GM23248 (cell line): ENCODE results near the gene DCDC1. TPM values are rescaled to one million over a fixed set of nuclear protein-coding genes. Genes with fewer than 3 reads are reported as not detected.

Experiments
- DNase-seq: peaks from one replicate; pipeline ENCODE4 v3.0.0-alpha.2; 2015
- H2AFZ ChIP-seq: fragments of 200-600 bp; sonication (generic); 2 replicates; pipeline ENCODE4 v1.6.1; 2016; ENCODE audit warnings: antibody characterized with exemption
- H3F3A ChIP-seq: fragments of 200-600 bp; sonication (generic); 2 replicates; pipeline ENCODE4 v1.6.1; 2016; ENCODE audit warnings: mild to moderate bottlenecking, antibody characterized with exemption, mixed run types; ENCODE audit not compliant: insufficient read depth
- H3K27ac ChIP-seq: fragments of 200-600 bp; sonication (generic); 2 replicates; pipeline ENCODE4 v1.5.1; 2016; ENCODE audit warnings: mild to moderate bottlenecking
- H3K27me3 ChIP-seq: fragments of 200-600 bp; sonication (generic); replicated peaks from 2 replicates; pipeline ENCODE4 v1.6.1; 2016; ENCODE audit warnings: mild to moderate bottlenecking; ENCODE audit not compliant: insufficient read depth
- H3K36me3 ChIP-seq: fragments of 200-600 bp; sonication (generic); 2 replicates; pipeline ENCODE4 v1.6.1; 2016; ENCODE audit warnings: low read depth, mild to moderate bottlenecking
- H3K4me1 ChIP-seq: fragments of 200-600 bp; sonication (generic); 2 replicates; pipeline ENCODE4 v1.6.1; 2016; ENCODE audit warnings: mild to moderate bottlenecking; ENCODE audit not compliant: insufficient read depth
- H3K4me2 ChIP-seq: fragments of 200-600 bp; sonication (generic); one replicate; pipeline ENCODE4 v1.6.1; 2016; ENCODE audit warnings: mild to moderate bottlenecking; ENCODE audit not compliant: unreplicated experiment
- H3K4me3 ChIP-seq: fragments of 200-600 bp; sonication (generic); 2 replicates; pipeline ENCODE4 v1.5.1; 2016; ENCODE audit warnings: mild to moderate bottlenecking
- H3K79me2 ChIP-seq: fragments of 200-600 bp; sonication (generic); 2 replicates; pipeline ENCODE4 v1.6.1; 2016; ENCODE audit warnings: mild to moderate bottlenecking; ENCODE audit not compliant: insufficient read depth
- H3K9ac ChIP-seq: fragments of 200-600 bp; sonication (generic); 2 replicates; pipeline ENCODE4 v1.6.1; 2016; ENCODE audit warnings: mild to moderate bottlenecking
- H3K9me2 ChIP-seq: fragments of 200-600 bp; sonication (generic); 2 replicates; pipeline ENCODE4 v1.6.1; 2016; ENCODE audit warnings: mixed run types, mild to moderate bottlenecking, moderate library complexity; ENCODE audit not compliant: insufficient read depth
- H3K9me3 ChIP-seq: fragments of 200-600 bp; sonication (generic); one replicate; pipeline ENCODE4 v1.6.1; 2017; ENCODE audit warnings: low read depth
- H4K20me1 ChIP-seq: fragments of 200-600 bp; sonication (generic); 2 replicates; pipeline ENCODE4 v1.6.0; 2016; ENCODE audit not compliant: insufficient read depth
- EZH2 ChIP-seq: fragments of 200-600 bp; sonication (generic); IDR thresholded peaks from 2 replicates; pipeline ENCODE4 v1.6.1; 2018; ENCODE audit warnings: antibody characterized with exemption, mild to moderate bottlenecking; ENCODE audit not compliant: insufficient read depth, poor library complexity, severe bottlenecking
- EZH2phosphoT487 ChIP-seq: fragments of 200-600 bp; sonication (generic); IDR thresholded peaks from 2 replicates; pipeline ENCODE4 v1.6.1; 2018; ENCODE audit warnings: antibody characterized with exemption, moderate library complexity, mild to moderate bottlenecking, low read depth; ENCODE audit not compliant: insufficient read depth
- WGBS, 2 experiments: methylation state at CpG; one replicate each; pipeline ENCODE4 v1.1.6; 2015 to 2017; ENCODE audit warnings: low lambda C conversion rate in 2 of 2, low coverage in 1 of 2; ENCODE audit errors: missing lambda C conversion rate in 2 of 2; 5-methylcytosine and 5-hydroxymethylcytosine counted together
- in situ Hi-C: fragments of 300-500 bp; cut with MboI; formaldehyde crosslinking; loops from 2 replicates; pipeline ENCODE4 v1.15.0; 2020
- polyA plus RNA-seq: library from polyadenylated mRNA; unstranded; fragments of >200 nt; fragmentation: Nextera tagmentation; extraction: Ambion mirVana; gene quantifications from 2 replicates; pipeline ENCODE4 v1.2.1, GENCODE V29; 2016
- total RNA-seq: library from RNA; depleted of rRNA; stranded (reverse); fragments of >200 nt; shearing (Covaris generic); gene quantifications from 2 replicates; pipeline ENCODE4 v1.2.3, GENCODE V29; 2014

The DCDC1 gene
- total and polyA plus RNA-seq, 2 experiments from 2014 or later: not detected

DNA sequence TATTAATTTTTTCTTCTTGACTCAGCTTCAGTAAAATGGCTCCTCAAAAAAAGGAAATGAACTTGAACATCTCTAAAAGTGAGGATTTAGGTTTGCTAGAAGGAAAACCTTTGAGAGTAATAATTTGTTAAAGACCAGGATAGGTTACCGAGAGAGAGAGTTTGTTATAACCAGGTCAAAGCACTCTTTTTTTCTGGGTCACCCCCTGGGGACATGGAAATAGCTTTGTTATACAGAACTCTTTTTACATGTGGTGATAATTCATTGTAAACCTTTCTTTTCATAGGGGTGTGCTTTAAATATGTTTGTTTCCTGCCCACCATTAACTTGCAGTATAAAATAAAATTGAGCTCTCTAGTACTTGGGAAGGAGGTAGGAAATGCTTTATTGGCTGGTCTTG is 47.8 kb upstream of the DCDC1 start:
- H3K4me1 ChIP-seq: peaks cover 4% of the 10 kb centered on the region; the same call in 1 of the 2 replicates
- no peaks in the 10 kb centered on the region for H3K9me2 ChIP-seq
- no peaks in the 10 kb centered on the region for H3K36me3 ChIP-seq
- in situ Hi-C loops: no loop called here
- H3K4me3 ChIP-seq: no peak overlapping the region
- H3K79me2 ChIP-seq: no peaks in the 10 kb centered on the region
- TF ChIP-seq EZH2phosphoT487 (no peak), EZH2 (no peak)
- H3K27me3 ChIP-seq: no peaks in the 10 kb centered on the region
- H2AFZ ChIP-seq: no peak overlapping the region
- H3F3A ChIP-seq: no peaks in the 10 kb centered on the region; the same call in 1 of the 2 replicates
- H3K4me2 ChIP-seq: no peak overlapping the region
- H3K9me3 ChIP-seq: no peaks in the 10 kb centered on the region
- H4K20me1 ChIP-seq: no peaks in the 10 kb centered on the region
- WGBS, 2 experiments: 96 to 97% methylated on average over 1 of the region's 1 CpG
- no peak overlapping the region for H3K27ac ChIP-seq
- DNase-seq: no peak
- no peak overlapping the region for H3K9ac ChIP-seq

DNA sequence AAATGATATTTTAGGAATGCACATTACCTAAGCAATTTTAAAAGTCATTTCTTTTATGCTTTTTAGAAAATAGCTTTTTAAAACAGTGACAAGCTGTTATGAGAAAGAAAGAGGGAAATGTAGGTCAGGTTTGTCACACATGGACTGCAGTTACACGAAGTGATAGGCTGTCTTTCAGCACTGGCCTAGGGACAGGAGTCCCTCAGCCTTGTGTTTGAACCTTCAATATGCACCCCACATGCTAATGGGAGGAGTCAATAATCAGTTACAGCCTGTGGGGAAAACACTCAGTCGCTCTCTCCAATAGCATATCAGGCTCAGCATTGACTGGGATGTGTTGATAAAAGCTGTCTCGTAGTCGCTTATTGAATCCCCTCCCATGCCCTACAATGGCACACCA is 45.9 kb upstream of the DCDC1 start:
- no peaks in the 10 kb centered on the region for H3K36me3 ChIP-seq
- TF ChIP-seq EZH2phosphoT487 (no peak), EZH2 (no peak)
- in situ Hi-C loops: no loop called here
- H3K79me2 ChIP-seq: no peaks in the 10 kb centered on the region
- no peak overlapping the region for H3K4me2 ChIP-seq
- 75 to 77% methylated on average over 4 of the region's 4 CpGs for WGBS, 2 experiments
- no peaks in the 10 kb centered on the region for H3K27me3 ChIP-seq
- no peak overlapping the region for H3K9ac ChIP-seq
- no peaks in the 10 kb centered on the region for H4K20me1 ChIP-seq
- H3K27ac ChIP-seq: no peak overlapping the region
- H3F3A ChIP-seq: no peaks in the 10 kb centered on the region; the same call in 1 of the 2 replicates
- peaks cover 4% of the 10 kb centered on the region; the same call in 1 of the 2 replicates for H3K4me1 ChIP-seq
- H3K9me2 ChIP-seq: no peaks in the 10 kb centered on the region
- H3K4me3 ChIP-seq: no peak overlapping the region
- DNase-seq: no peak
- H3K9me3 ChIP-seq: no peaks in the 10 kb centered on the region
- no peak overlapping the region for H2AFZ ChIP-seq

- 96 to 97% methylated on average over 3 of the region's 3 CpGs for WGBS, 2 experiments
- TF ChIP-seq EZH2phosphoT487: no peak
- no peak for TF ChIP-seq EZH2
- Histone ChIP-seq H3K4me1 (peaks cover 4% of the 10 kb centered on the region; the same call in 1 of the 2 replicates), H3K9ac (no peak overlapping the region), H3F3A (no peaks in the 10 kb centered on the region; the same call in 1 of the 2 replicates), H3K27me3 (no peaks in the 10 kb centered on the region), H3K36me3 (no peaks in the 10 kb centered on the region), H3K27ac (no peak overlapping the region), H2AFZ (no peak overlapping the region), H4K20me1 (no peaks in the 10 kb centered on the region), H3K9me3 (no peaks in the 10 kb centered on the region), H3K9me2 (no peaks in the 10 kb centered on the region), H3K79me2 (no peaks in the 10 kb centered on the region), H3K4me2 (no peak overlapping the region), H3K4me3 (no peak overlapping the region)
- no peak for DNase-seq
- in situ Hi-C loops: no loop called here
These were observed 44.8 kb upstream of the DCDC1 start for GRCh38 chr11:31414338-31414737.

DNA sequence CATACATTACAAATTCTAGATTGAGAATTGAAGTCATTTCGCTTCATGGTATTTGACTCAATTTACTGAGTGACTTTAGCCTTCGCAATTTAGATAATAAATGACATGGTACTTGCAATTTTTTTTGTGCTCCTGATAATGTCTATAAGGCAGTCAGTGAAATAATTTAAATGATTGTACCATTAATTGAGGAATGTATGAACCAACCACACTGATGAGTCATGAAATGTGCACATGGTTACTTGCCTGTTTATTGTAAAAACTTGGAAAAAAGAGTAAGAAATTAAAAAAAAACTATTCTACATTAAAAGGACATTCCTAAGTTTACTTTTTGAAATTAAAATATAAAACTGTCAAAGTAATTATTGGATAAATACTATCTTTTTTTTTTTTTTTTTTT is 43.4 kb upstream of the DCDC1 start:
- H3K9me3 ChIP-seq: no peaks in the 10 kb centered on the region
- H3K27ac ChIP-seq: no peak overlapping the region
- TF ChIP-seq EZH2phosphoT487: no peak
- TF ChIP-seq EZH2: no peak
- WGBS, 2 experiments: 95 to 97% methylated on average over 2 of the region's 2 CpGs
- H3K9me2 ChIP-seq: no peaks in the 10 kb centered on the region
- in situ Hi-C loops: no loop called here
- peak; percentile 71 for DNase-seq
- H3K4me3 ChIP-seq: no peak overlapping the region
- no peaks in the 10 kb centered on the region for H3K36me3 ChIP-seq
- H3K4me1 ChIP-seq: peaks cover 10% of the 10 kb centered on the region
- H4K20me1 ChIP-seq: no peaks in the 10 kb centered on the region
- H3K9ac ChIP-seq: no peak overlapping the region
- H3F3A ChIP-seq: no peaks in the 10 kb centered on the region; the same call in 1 of the 2 replicates
- H2AFZ ChIP-seq: no peak overlapping the region
- no peaks in the 10 kb centered on the region for H3K27me3 ChIP-seq
- no peaks in the 10 kb centered on the region for H3K79me2 ChIP-seq
- no peak overlapping the region for H3K4me2 ChIP-seq

- TF ChIP-seq EZH2: no peak
- no peak for TF ChIP-seq EZH2phosphoT487
- DNase-seq: no peak
- Histone ChIP-seq H3K27ac (no peak overlapping the region), H3F3A (peaks cover 9% of the 10 kb centered on the region; the same call in 1 of the 2 replicates), H3K9me2 (no peaks in the 10 kb centered on the region), H2AFZ (no peak overlapping the region), H3K79me2 (no peaks in the 10 kb centered on the region), H3K9ac (no peak overlapping the region), H3K4me1 (peaks cover 17% of the 10 kb centered on the region), H3K36me3 (no peaks in the 10 kb centered on the region), H3K27me3 (no peaks in the 10 kb centered on the region), H3K9me3 (no peaks in the 10 kb centered on the region), H3K4me2 (no peak overlapping the region), H4K20me1 (no peaks in the 10 kb centered on the region), H3K4me3 (no peak overlapping the region)
- WGBS, 2 experiments: 100% methylated on average over 2 of the region's 2 CpGs
- in situ Hi-C loops: no loop called here
These were observed 38.7 kb upstream of the DCDC1 start for GRCh38 chr11:31408201-31408600.
